ENCODE results near the gene CDC5L. TPM values are rescaled to one million over a fixed set of nuclear protein-coding genes. Genes with fewer than 3 reads are reported as not detected.

The CDC5L gene
- total RNA-seq, 4 donors from 2014 or later: 9.9 to 23.1 (median 15.3) TPM

DNA sequence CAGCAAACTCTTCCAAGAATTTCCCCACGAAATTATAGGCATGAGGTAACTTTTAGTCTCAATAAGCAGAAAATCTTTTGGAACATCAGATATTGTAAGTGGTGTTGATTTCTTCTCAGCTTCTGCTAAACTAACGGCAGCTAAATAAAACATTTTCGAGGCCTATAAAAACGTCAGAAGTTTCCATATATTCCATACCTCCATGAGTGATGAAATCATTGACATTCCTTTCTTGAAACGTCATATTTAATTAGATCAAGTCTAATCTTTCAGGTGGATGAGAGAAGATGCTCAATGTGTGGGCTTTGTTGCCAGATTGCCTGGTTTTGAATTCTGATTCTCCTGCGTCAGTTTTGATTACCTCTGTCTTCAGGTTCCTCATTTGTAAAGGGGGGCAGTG, 81.3 kb downstream of the CDC5L start:
- Histone ChIP-seq H3K27ac (no peak overlapping the region), H3K4me1 (no peaks in the 10 kb centered on the region), H3K4me3 (no peak overlapping the region), H3K27me3 (no peaks in the 10 kb centered on the region), H3K9me3 (no peaks in the 10 kb centered on the region), H3K36me3 (no peaks in the 10 kb centered on the region)
- no peak for DNase-seq
- no peak for TF ChIP-seq POLR2A (IDR thresholded peaks at IDR 0.05)
- TF ChIP-seq, protein P1, sequence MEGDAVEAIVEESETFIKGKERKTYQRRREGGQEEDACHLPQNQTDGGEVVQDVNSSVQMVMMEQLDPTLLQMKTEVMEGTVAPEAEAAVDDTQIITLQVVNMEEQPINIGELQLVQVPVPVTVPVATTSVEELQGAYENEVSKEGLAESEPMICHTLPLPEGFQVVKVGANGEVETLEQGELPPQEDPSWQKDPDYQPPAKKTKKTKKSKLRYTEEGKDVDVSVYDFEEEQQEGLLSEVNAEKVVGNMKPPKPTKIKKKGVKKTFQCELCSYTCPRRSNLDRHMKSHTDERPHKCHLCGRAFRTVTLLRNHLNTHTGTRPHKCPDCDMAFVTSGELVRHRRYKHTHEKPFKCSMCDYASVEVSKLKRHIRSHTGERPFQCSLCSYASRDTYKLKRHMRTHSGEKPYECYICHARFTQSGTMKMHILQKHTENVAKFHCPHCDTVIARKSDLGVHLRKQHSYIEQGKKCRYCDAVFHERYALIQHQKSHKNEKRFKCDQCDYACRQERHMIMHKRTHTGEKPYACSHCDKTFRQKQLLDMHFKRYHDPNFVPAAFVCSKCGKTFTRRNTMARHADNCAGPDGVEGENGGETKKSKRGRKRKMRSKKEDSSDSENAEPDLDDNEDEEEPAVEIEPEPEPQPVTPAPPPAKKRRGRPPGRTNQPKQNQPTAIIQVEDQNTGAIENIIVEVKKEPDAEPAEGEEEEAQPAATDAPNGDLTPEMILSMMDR (IDR thresholded peaks at IDR 0.05): no peak

DNA sequence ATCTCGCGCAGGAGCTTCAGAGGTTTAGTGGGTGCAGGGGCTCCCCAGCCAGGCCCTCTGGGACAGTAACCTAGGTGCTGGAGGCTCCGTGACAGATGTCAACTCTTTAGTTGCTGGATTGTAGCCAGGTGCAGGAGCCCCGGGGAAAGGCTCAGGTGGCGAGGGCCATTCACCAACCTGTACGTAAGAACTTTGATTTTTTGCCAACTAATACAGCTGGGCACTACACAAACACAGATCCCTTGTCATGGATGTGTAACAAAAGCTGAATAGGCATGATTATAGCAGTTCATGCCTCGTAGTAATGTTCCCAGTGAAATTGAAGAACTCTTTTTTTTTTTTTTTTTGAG, 82.6 kb downstream of the CDC5L start:
- Histone ChIP-seq H3K36me3 (no peaks in the 10 kb centered on the region), H3K4me3 (no peak overlapping the region), H3K27me3 (no peaks in the 10 kb centered on the region), H3K27ac (no peak overlapping the region), H3K9me3 (no peaks in the 10 kb centered on the region), H3K4me1 (no peaks in the 10 kb centered on the region)
- no peak for TF ChIP-seq POLR2A (IDR thresholded peaks at IDR 0.05)
- TF ChIP-seq, protein P1 (IDR thresholded peaks at IDR 0.05): no peak
- no peak for DNase-seq

DNA sequence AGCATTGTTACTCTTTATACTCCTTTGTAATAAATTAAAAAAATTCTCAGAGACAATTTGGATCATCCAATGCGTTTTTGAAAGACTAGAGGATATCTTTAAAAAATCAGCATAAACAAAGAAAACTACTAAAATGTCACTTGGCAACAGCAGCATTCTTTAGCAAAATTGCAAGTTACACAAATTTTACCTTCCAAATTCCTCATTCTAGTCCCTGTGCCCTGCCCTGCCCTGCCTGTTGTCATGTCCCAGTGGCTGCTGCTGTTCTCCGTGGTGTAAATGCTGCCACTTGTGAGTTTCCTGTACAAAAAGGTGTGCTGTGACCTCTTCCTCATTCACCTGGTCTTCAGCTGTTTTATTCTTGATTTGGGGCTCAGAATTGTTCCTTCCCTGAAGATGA, 83.2 kb downstream of the CDC5L start:
- H3K9me3 ChIP-seq: no peaks in the 10 kb centered on the region
- no peak overlapping the region for H3K4me3 ChIP-seq
- TF ChIP-seq, protein P1 (IDR thresholded peaks at IDR 0.05): no peak
- no peak for TF ChIP-seq POLR2A (IDR thresholded peaks at IDR 0.05)
- H3K36me3 ChIP-seq: no peaks in the 10 kb centered on the region
- H3K4me1 ChIP-seq: peaks cover 0 to under 1% (median 0%) of the 10 kb centered on the region in 4 donors
- no peak overlapping the region for H3K27ac ChIP-seq
- H3K27me3 ChIP-seq: no peaks in the 10 kb centered on the region
- DNase-seq: no peak

DNA sequence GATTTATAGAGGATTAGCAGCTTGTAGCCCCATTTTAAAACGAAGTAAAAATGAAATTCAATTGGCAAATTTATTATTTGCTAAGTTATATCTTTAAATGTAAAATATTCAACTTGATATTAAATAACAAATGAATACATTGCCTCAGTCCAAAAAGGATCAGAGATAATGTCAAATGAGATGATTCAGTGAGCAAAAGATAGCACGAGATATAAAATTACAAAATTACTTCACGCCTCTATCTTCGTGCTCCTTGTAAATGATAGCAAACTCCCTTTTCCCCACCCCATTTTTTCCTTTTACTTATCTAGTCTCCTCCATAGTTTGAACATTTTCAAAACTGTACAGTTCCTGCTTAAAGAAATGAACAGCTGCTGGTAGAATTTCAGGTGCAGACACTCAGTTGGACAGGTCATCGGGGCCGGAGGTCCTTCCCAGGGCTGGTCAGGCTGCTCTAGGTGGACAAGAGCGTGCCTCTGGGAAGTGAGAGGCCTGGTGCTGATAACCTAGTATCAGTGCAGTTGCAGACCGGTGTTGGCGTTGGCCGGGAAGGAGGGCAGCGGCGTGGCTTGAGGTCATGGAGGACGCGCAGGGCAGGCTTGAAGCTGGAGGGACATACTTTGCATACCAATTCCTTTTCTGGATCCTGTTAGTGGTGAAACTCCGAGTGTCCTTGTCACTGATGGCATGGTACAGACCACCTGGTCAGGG, 83.9 kb downstream of the CDC5L start:
- H3K4me1 ChIP-seq: peaks cover 0 to 5% (median 0%) of the 10 kb centered on the region in 4 donors
- TF ChIP-seq, protein P1 (IDR thresholded peaks at IDR 0.05): no peak
- no peak for TF ChIP-seq POLR2A (IDR thresholded peaks at IDR 0.05)
- no peaks in the 10 kb centered on the region for H3K9me3 ChIP-seq
- no peaks in the 10 kb centered on the region for H3K36me3 ChIP-seq
- H3K4me3 ChIP-seq: no peak overlapping the region
- H3K27me3 ChIP-seq: no peaks in the 10 kb centered on the region
- DNase-seq: no peak
- H3K27ac ChIP-seq: no peak overlapping the region

DNA sequence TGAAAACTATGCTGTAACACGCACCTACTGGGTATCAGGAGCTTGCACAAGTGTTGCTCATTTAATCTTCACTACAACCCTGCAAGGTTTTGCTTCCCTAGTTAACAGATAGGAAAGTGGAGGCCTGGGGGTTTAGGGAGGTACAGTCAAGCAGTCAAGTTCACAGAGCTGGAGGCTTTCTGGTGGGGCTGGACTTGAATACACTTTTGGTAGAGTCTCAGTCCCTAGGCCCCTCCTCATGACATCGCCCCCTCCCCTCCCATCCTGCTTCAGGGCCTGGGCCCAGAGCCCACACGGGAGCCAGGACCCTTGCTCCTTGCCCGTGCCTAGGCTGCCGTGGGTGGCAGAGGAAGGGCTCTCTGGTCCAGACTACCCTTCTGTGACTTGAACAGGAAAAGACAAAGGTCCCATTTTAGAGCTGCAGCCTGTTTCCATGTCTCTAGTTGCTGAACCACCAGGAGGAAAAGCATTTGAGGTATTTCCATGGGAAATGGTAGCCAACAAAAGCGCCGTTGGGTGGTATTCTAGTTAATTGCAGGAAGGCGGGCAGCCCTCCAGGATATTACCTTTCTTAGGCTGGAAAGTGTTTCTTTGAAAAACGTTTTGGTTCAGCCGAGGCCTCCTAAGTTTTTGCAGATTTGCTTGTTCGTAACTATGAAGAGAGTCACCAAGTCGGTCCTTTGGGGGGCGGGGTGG, 84.9 kb downstream of the CDC5L start:
- H3K4me1 ChIP-seq: peaks cover 0 to 5% (median 0%) of the 10 kb centered on the region in 4 donors
- DNase-seq: no peak
- TF ChIP-seq, protein P1 (IDR thresholded peaks at IDR 0.05): no peak

More for the DNA sequence above, 84.9 kb downstream of the CDC5L start:
- Histone ChIP-seq H3K27ac (no peak overlapping the region), H3K27me3 (no peaks in the 10 kb centered on the region), H3K4me3 (no peak overlapping the region), H3K9me3 (no peaks in the 10 kb centered on the region), H3K36me3 (no peaks in the 10 kb centered on the region)
